Measurements from ENCODE around the gene CYP27A1.

GRCh38 chr2:218859556-218859987 lies 77.6 kb downstream of the CYP27A1 start, which contains the start of gene WNT6:
- TF ChIP-seq POLR2AphosphoS5 (IDR thresholded peaks at IDR 0.05; ENCODE audit: insufficient read depth in 1 of 2, low read depth in 1 of 2) (no peak), POLR2A (IDR thresholded peaks at IDR 0.05) (no peak)
- TF ChIP-seq, protein P1, sequence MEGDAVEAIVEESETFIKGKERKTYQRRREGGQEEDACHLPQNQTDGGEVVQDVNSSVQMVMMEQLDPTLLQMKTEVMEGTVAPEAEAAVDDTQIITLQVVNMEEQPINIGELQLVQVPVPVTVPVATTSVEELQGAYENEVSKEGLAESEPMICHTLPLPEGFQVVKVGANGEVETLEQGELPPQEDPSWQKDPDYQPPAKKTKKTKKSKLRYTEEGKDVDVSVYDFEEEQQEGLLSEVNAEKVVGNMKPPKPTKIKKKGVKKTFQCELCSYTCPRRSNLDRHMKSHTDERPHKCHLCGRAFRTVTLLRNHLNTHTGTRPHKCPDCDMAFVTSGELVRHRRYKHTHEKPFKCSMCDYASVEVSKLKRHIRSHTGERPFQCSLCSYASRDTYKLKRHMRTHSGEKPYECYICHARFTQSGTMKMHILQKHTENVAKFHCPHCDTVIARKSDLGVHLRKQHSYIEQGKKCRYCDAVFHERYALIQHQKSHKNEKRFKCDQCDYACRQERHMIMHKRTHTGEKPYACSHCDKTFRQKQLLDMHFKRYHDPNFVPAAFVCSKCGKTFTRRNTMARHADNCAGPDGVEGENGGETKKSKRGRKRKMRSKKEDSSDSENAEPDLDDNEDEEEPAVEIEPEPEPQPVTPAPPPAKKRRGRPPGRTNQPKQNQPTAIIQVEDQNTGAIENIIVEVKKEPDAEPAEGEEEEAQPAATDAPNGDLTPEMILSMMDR (IDR thresholded peaks at IDR 0.05): no peak

Data from vagina (tissue), 2 donors.